Tibial artery (tissue), 4 donors: ENCODE data around the gene DECR2.

Experiments used
- DNase-seq, 2 donors: peaks; one replicate each; pipeline ENCODE4 v3.0.0-alpha.2; 2019
- H3K27ac ChIP-seq, 2 donors: fragments of 200-600 bp; sonication (generic) in 1 of 2; 1 replicate in 1 of 2; 2 replicates in 1 of 2; pipeline ENCODE4 v1.5.1; 2018 to 2019; ENCODE audit warnings: mild to moderate bottlenecking in 1 of 2
- H3K27me3 ChIP-seq, 2 donors: fragments of 200-600 bp; sonication (generic) in 1 of 2; one replicate each; pipeline versions ENCODE4 v1.5.1 to v1.6.0; 2016 to 2019
- H3K36me3 ChIP-seq, 3 donors: fragments of 200-600 bp; sonication (generic) in 2 of 3; one replicate each; pipeline ENCODE4 v1.5.1; 2016 to 2019; ENCODE audit warnings: mild to moderate bottlenecking in 2 of 3
- H3K4me1 ChIP-seq, 4 donors: fragments of 200-600 bp; sonication (generic) in 2 of 4; 1 replicate in 3 of 4; 2 replicates in 1 of 4; pipeline ENCODE4 v1.5.1; 2016 to 2019
- H3K4me3 ChIP-seq, 2 donors: fragments of 200-600 bp; sonication (generic) in 1 of 2; 1 replicate in 1 of 2; 2 replicates in 1 of 2; pipeline ENCODE4 v1.5.1; 2018 to 2019; ENCODE audit warnings: mild to moderate bottlenecking in 2 of 2
- H3K9me3 ChIP-seq, 3 donors: fragments of 200-600 bp; sonication (generic) in 1 of 3; one replicate each; pipeline ENCODE4 v1.5.1; 2016 to 2019
- intact Hi-C: fragments of 100-400 bp; cut with DNase I; formaldehyde crosslinking; loops from one replicate; pipeline ENCODE4 v1.15.0; 2023; ENCODE audit warnings: low total_unique reads
- TF ChIP-seq, protein P1 (sequence below), 2 experiments: fragments of 200-600 bp in 1 of 2; fragments of 450-650 bp in 1 of 2; IDR thresholded peaks; one replicate each; pipeline ENCODE4 v1.5.1; 2017 to 2019; ENCODE audit warnings: antibody characterized with exemption in 2 of 2, mild to moderate bottlenecking in 1 of 2, moderate library complexity in 1 of 2

Gene DECR2

DNA sequence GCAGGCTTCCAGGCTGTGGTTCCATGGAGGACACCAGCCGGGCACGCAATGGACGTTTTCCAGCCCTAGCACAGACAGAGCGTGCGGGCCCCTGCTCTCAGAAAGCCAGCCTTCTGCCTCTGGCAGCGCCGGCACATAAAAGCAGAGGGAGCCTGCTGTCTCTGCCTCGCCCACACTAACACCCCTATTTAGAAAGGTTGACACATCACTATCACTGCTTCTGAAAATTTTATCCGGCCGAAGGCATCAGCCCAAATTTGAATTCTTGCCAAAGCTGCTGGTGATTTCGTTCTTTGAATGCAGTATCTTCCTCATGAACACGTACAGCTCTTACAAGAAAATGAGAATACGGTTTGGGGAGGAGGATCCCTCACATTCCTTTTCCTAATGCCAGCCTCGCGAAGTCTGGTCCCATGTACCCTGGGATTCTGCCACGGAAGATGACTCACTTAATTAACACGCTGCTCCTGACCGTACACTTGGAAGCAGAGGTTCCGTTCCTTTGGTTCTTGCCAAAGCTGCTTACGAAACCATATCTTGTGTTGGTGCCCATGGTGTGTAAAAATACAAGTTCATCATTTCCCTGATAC is 22.4 kb downstream of the DECR2 start:
- Histone ChIP-seq H3K9me3 (no peaks in the 10 kb centered on the region), H3K4me1 (peaks cover 0 to 47% (median 32%) of the 10 kb centered on the region in 4 donors), H3K4me3 (peak overlapping the region; percentile 65 to 83), H3K27ac (peak overlapping the region; percentile 95 to 97), H3K36me3 (no peaks in the 10 kb centered on the region), H3K27me3 (no peaks in the 10 kb centered on the region)
- peak; percentile 91 to 93 for DNase-seq
- TF ChIP-seq, protein P1, sequence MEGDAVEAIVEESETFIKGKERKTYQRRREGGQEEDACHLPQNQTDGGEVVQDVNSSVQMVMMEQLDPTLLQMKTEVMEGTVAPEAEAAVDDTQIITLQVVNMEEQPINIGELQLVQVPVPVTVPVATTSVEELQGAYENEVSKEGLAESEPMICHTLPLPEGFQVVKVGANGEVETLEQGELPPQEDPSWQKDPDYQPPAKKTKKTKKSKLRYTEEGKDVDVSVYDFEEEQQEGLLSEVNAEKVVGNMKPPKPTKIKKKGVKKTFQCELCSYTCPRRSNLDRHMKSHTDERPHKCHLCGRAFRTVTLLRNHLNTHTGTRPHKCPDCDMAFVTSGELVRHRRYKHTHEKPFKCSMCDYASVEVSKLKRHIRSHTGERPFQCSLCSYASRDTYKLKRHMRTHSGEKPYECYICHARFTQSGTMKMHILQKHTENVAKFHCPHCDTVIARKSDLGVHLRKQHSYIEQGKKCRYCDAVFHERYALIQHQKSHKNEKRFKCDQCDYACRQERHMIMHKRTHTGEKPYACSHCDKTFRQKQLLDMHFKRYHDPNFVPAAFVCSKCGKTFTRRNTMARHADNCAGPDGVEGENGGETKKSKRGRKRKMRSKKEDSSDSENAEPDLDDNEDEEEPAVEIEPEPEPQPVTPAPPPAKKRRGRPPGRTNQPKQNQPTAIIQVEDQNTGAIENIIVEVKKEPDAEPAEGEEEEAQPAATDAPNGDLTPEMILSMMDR (IDR thresholded peaks at IDR 0.05) = no peak
- intact Hi-C loops = no loop called here

DNA sequence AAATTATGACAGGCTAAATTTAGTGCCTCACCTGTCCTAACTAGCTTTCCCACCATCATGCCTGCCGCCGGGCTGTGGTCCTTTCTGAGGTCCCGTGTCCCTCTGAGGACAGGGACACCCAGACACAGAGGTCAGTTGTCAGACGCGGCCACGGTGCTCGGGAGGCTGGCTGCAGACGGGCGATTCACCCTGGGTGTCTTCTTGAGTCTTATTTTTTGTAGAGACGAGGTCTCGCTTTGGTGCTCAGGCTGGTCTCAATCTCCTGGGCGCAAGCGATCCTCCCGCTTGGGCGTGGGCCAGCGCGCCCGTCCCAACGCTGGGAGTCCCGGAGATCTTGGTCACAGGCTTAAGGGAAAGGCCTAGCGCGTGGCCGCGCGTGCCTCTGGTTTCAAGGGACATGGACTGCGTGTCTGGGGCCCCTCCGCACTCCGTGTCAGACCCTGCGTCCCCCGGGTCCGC is 23.0 kb downstream of the DECR2 start:
- Histone ChIP-seq H3K4me1 (peaks cover 0 to 48% (median 32%) of the 10 kb centered on the region in 4 donors), H3K27ac (peak overlapping the region; percentile 95 to 97), H3K9me3 (no peaks in the 10 kb centered on the region), H3K4me3 (peak overlapping the region; percentile 65 to 83), H3K27me3 (no peaks in the 10 kb centered on the region), H3K36me3 (no peaks in the 10 kb centered on the region)
- intact Hi-C loops = no loop called here
- peak; percentile 42 to 84 for DNase-seq
- TF ChIP-seq, protein P1 (IDR thresholded peaks at IDR 0.05) = no peak

DNA sequence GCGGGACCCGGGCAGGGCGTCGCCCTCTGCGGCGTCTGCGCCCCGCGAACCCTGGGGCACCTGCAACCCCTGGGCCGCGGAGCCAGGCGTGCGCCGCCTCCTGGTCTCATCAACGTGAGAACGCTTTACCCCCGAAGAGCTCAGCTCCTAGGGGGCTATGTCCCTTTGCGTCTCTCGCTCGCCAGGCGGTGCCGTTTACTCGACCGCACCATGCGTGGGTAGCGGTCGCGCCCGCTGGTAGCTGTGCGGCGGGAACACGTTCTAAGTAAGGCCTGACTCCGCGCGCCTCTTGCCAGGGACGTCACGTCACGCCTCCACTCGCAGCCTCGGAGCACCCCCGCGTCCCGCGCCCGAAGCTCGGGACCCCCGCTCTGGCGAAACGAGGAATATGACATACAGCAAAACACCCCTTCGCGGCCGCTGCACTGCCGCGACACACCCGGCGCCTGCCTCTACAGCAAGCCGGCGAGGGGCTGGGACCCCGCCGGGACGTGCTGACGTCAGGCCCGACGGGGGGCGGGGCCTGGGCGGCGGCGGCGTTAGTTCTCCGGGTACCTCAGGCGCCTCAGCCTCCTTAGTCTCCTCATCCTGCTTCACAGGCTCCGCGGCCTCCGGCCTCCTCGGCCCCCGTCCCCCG is 23.5 kb downstream of the DECR2 start, which contains the start of gene RAB11FIP3:
Gene RAB11FIP3 (plus strand): TSS at position 568 of the 637 bp plus-strand sequence. CDS start 358 bp downstream, outside the sequence.
- Histone ChIP-seq H3K27ac (peak within 1 kb of the TSS; percentile 95 to 97), H3K4me3 (peak within 1 kb of the TSS; percentile 65 to 83), H3K9me3 (no peaks in the 10 kb centered on the region), H3K4me1 (peaks cover 0 to 48% (median 32%) of the 10 kb centered on the region in 4 donors), H3K36me3 (no peaks in the 10 kb centered on the region), H3K27me3 (no peaks in the 10 kb centered on the region)
- TF ChIP-seq, protein P1 (IDR thresholded peaks at IDR 0.05) = peak in 1 of 2 experiments; percentile 12
- intact Hi-C loops = no loop called here
- DNase-seq = peak; percentile 81 to 91

DNA sequence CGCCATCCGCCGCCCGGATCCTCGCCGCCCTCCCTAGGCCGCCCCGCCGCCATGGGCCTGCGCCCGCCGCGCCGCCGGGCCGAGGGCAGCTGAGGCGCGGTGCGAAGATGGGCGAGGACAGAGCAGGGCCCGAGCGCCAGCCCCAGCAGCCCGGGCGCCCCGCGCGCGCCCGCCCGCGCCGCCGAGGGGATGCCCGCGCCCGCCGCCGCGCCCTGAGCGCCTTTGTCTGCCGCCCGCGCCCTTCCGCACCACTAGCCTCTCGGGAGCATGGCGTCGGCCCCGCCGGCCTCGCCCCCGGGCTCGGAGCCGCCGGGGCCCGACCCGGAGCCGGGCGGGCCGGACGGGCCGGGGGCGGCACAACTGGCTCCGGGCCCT is 24.0 kb downstream of the DECR2 start:
- no peak for DNase-seq

DNA sequence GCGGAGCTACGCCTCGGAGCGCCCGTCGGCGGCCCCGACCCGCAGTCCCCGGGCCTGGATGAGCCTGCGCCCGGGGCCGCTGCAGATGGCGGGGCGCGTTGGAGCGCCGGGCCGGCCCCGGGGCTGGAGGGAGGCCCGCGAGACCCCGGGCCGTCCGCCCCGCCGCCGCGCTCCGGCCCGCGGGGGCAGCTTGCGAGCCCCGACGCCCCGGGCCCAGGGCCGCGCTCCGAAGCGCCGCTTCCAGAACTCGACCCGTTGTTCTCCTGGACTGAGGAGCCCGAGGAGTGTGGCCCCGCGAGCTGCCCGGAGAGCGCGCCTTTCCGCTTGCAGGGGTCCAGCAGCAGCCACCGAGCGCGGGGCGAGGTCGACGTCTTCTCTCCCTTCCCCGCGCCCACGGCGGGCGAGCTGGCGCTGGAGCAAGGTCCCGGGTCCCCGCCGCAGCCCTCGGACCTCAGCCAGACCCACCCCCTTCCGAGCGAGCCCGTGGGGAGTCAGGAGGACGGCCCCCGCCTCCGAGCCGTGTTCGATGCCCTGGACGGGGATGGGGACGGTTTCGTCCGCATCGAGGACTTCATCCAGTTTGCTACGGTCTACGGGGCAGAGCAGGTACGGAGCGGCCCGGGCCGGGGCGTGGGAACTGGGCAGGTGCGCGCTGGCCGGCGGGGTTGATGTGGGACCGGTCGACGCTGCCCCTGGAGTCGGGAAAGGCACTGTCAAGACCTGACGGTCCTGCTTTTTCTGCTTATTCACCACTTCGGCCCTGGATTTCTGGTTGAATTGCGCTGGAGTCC is 24.6 kb downstream of the DECR2 start:
- intact Hi-C loops = no loop called here
- no peaks in the 10 kb centered on the region for H3K36me3 ChIP-seq
- H3K9me3 ChIP-seq = no peaks in the 10 kb centered on the region
- peak overlapping the region; percentile 59 to 95 for H3K27ac ChIP-seq
- no peaks in the 10 kb centered on the region for H3K27me3 ChIP-seq
- H3K4me1 ChIP-seq = peaks cover 0 to 48% (median 32%) of the 10 kb centered on the region in 4 donors
- TF ChIP-seq, protein P1 (IDR thresholded peaks at IDR 0.05) = no peak
- peak in 1 of 2 donors; percentile 68 for DNase-seq
- H3K4me3 ChIP-seq = peak overlapping the region; percentile 65 to 83

More for the DNA sequence above, 24.0 kb downstream of the DECR2 start:
- Histone ChIP-seq H3K4me1 (peaks cover 0 to 48% (median 32%) of the 10 kb centered on the region in 4 donors), H3K27ac (peak overlapping the region; percentile 95 to 97), H3K9me3 (no peaks in the 10 kb centered on the region), H3K4me3 (peak overlapping the region; percentile 65 to 83), H3K27me3 (no peaks in the 10 kb centered on the region), H3K36me3 (no peaks in the 10 kb centered on the region)
- intact Hi-C loops = no loop called here
- TF ChIP-seq, protein P1 (IDR thresholded peaks at IDR 0.05) = no peak
